ENCODE results near the gene GPC5. TPM values are rescaled to one million over a fixed set of nuclear protein-coding genes. Genes with fewer than 3 reads are reported as not detected.

Gene GPC5
- total RNA-seq, 8 experiments from 2014 or later, result 0.10 to 4.1 (median 2.3) TPM; not detected in 2

DNA sequence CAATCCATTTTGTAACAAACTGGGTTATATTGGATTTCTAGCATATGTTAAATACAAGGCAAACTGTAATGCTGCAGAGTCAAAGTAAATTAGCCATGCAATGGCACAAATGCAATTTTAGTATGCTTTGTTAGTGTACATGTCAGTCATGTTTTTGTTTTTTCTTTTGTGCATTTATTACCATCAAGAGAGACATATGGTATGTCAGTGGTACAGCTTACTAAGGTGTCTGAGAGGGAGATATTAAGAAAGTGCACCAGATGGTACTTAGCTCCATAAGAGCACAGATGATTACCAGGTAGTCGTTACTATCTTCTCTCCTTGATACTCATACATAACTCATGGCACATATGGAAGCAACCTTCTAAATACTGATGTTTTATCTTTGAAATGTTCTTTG, 550.3 kb downstream of the GPC5 start:
- no peak for ATAC-seq (replicated peaks in 6 of 8)
- no peaks in the 10 kb centered on the region for H3K4me1 ChIP-seq (replicated peaks in 1 of 2)
- in situ Hi-C loops (cut with MboI; ENCODE audit: low pct_unique_long_range_greater_than_20kb in 2 of 9, low sequenced_read_pairs in 9 of 9, unreplicated experiment in 9 of 9), result no loop called here
- H3K4me3 ChIP-seq, result no peak overlapping the region
- WGBS, 10 experiments, result 0 to 100% (median 67%) methylated on average over 1 of the region's 1 CpG; no CpG with 5 or more reads in 3 of the 10 experiments
- no peak overlapping the region for H3K27ac ChIP-seq

DNA sequence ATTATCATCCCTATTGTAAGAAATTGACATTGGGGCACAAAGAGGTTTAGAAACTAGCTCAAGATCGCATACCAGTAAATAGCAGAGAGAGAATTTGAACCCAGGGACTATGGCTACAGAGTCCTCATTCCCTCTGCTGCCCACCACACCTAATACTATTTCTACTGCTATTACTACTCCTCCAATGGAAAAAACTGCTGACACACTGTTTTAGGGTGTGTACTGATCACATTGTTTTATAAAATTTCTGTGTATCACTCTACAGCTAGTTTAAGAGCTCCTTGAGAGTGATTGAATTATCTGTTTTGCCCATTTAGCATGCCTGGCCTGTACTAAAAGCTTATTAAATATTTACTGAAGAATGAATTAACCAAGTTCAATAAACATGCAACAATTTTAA, 552.4 kb downstream of the GPC5 start:
- 40 to 100% (median 89%) methylated on average over 1 of the region's 1 CpG; no CpG with 5 or more reads in 5 of the 10 experiments for WGBS, 10 experiments
- Histone ChIP-seq H3K27ac (no peak overlapping the region), H3K4me3 (no peak overlapping the region), H3K4me1 (replicated peaks in 1 of 2) (no peaks in the 10 kb centered on the region)
- ATAC-seq (replicated peaks in 6 of 8), result no peak
- in situ Hi-C loops (cut with MboI; ENCODE audit: low pct_unique_long_range_greater_than_20kb in 2 of 9, low sequenced_read_pairs in 9 of 9, unreplicated experiment in 9 of 9), result no loop called here

DNA sequence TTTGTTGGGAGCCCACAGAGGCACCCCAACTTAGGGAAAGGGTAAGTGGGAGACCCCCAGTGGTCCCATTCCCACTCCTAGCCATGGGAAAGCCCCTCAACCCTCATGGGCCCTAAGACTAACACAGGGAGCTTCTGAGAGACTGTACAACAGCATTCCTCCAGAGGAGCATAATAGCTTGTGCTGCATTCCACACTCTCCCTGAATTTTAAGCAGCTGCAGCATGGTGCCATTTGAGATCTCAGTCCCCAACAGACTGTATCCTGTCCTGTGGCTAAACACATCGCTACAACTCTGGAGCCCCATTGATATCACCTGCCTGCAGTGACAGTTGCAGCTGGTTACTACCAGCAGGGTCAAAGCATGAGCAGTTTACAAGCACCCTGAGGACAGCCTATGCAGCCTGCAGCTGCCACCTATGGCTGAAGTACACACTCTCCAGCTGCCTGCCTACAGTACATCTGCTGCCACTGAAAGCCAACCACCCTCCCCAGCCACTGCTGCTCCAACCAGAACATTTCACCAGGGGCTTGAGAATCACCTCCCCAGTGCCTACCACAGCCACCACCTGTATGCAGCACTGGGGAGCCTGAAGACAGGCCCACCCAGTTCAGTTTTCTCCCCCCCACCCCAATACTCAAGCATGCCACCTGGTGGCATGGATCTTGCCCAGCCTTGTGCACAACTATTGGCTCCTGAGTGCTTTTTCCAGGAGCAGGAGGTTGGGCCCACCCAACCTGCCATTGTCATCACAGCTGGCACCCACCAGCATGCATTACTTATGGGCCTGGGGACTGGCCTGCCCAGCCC, 557.3 kb downstream of the GPC5 start:
- Histone ChIP-seq H3K4me1 (replicated peaks in 1 of 2) (no peaks in the 10 kb centered on the region), H3K4me3 (no peak overlapping the region), H3K27ac (no peak overlapping the region)
- 43 to 100% (median 82%) methylated on average over 1 of the region's 1 CpG; no CpG with 5 or more reads in 6 of the 10 experiments for WGBS, 10 experiments
- ATAC-seq (replicated peaks in 6 of 8), result peak in 1 of 8 experiments; percentile 43
- in situ Hi-C loops (cut with MboI; ENCODE audit: low pct_unique_long_range_greater_than_20kb in 2 of 9, low sequenced_read_pairs in 9 of 9, unreplicated experiment in 9 of 9), result no loop called here

DNA sequence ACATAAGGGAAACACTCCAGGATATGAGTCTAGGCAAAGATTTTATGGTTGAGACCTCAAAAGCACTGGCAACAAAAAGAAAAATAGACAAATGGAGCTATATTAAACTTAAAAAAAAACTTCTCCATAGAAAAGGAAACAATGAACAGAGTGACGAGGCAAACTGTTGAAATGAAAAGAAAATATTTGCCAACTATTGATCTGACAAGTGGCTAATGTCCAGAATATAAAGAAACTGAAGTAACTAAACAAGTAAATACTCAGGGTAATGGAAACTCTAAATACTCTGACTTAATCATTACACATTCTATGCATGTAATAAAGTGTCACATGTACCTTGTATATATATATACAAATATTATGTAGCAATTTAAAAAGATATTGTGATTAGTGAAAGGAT, 562.5 kb downstream of the GPC5 start:
- in situ Hi-C loops (cut with MboI; ENCODE audit: low pct_unique_long_range_greater_than_20kb in 2 of 9, low sequenced_read_pairs in 9 of 9, unreplicated experiment in 9 of 9), result no loop called here
- H3K4me1 ChIP-seq (replicated peaks in 1 of 2), result no peaks in the 10 kb centered on the region
- H3K27ac ChIP-seq, result no peak overlapping the region
- H3K4me3 ChIP-seq, result no peak overlapping the region
- no peak for ATAC-seq (replicated peaks in 6 of 8)
- 0 to 82% (median 27%) methylated on average over 1 of the region's 1 CpG; no CpG with 5 or more reads in 1 of the 10 experiments for WGBS, 10 experiments

DNA sequence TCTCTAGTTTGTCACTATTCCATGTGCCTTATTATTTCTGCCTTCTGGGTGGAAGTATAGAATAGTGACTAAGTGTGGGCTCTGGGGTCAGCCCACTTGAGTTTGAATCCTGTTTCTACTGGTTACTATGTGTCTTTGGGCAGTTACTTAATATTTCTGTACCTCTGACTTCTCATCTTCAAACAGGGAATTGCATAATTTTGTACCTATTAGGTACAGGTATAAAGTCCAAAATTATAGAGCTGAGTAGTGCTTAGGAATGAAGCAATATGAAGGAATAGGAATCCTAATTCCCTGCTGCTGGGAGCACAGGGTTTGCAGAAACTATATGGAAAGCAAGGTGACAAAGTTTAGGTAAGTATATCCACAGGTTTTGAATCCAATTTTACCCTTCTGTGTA, 564.5 kb downstream of the GPC5 start:
- Histone ChIP-seq H3K4me3 (no peak overlapping the region), H3K4me1 (replicated peaks in 1 of 2) (no peaks in the 10 kb centered on the region), H3K27ac (no peak overlapping the region)
- in situ Hi-C loops (cut with MboI; ENCODE audit: low pct_unique_long_range_greater_than_20kb in 2 of 9, low sequenced_read_pairs in 9 of 9, unreplicated experiment in 9 of 9), result no loop called here
- ATAC-seq (replicated peaks in 6 of 8), result no peak

DNA sequence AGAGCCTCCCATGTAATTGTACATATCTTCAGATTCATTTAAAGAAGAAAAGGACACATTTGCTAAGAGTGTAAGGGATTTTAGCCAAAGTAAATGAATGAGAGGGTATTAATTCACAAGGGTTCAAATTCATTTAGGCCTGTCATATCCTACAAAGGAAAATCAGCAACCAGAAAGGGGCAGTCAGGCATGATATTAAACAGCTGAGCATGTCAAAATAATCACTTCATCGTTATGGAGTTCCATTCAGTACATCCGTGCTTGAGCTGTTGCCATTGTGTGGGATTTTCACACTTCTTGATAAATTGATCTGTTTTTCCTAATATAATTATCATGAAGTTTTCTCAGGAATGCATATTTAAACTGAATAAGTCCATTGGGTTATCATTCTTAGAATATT, 567.1 kb downstream of the GPC5 start:
- in situ Hi-C loops (cut with MboI; ENCODE audit: low pct_unique_long_range_greater_than_20kb in 2 of 9, low sequenced_read_pairs in 9 of 9, unreplicated experiment in 9 of 9), result no loop called here
- WGBS, 10 experiments, result 10 to 100% (median 76%) methylated on average over 1 to 2 of the region's 2 CpGs; no CpG with 5 or more reads in 2 of the 10 experiments
- H3K27ac ChIP-seq, result no peak overlapping the region
- H3K4me1 ChIP-seq (replicated peaks in 1 of 2), result no peaks in the 10 kb centered on the region
- no peak for ATAC-seq (replicated peaks in 6 of 8)
- H3K4me3 ChIP-seq, result no peak overlapping the region

DNA sequence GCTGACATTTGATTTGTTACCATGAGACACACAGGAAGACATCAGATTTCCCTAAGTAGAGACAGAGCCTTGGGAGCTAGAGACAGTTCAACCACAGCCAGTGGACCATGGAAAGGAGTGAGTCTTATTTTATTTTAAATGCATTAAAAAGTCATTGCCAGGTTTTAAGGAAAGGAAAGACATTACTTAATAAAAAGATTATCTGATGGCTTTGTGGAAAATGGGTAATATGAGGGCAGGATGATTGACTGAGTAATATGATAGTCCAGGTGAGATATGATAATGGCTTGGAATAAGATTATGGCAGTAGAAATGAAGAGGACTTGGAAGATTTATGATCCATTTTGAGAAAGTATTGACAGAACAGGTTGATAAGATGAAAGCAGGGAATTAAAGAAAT, 580.1 kb downstream of the GPC5 start:
- Histone ChIP-seq H3K4me3 (no peak overlapping the region), H3K27ac (no peak overlapping the region), H3K4me1 (replicated peaks in 1 of 2) (no peaks in the 10 kb centered on the region)
- ATAC-seq (replicated peaks in 6 of 8), result no peak
- in situ Hi-C loops (cut with MboI; ENCODE audit: low pct_unique_long_range_greater_than_20kb in 2 of 9, low sequenced_read_pairs in 9 of 9, unreplicated experiment in 9 of 9), result no loop called here

DNA sequence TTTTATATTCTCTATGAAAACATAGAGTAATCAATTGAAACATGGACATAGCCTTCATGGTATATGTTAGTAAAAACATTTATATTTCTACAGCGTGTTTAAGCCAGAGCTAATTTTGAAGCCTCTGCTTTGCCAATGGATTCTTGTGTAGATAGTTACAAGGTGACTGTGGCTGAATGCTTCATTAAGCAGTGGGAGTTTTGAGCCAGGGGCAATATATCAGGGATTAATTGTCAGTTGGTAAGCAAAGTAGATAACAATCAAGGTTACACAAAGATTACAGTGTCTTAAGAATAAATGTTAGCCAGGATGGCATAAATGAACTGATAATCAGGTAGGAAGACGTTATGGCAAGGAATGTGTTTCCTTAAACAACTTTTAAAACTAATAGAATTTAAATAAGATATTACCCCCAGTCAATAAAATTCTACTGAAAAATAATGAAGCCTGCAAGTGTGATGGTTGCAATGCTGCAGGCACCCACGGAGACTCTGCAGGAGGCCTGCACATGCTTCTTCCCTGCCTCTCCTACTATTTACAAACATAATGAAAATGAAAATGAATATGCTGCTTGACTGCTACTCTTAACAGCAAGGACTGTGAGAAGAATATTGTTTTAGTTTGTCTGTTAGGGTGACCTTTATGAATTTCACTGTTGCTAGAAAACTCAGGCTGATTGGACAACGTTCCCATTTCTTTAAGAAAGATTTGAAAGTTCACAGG, 588.5 kb downstream of the GPC5 start:
- Histone ChIP-seq H3K27ac (no peak overlapping the region), H3K4me1 (replicated peaks in 1 of 2) (no peaks in the 10 kb centered on the region), H3K4me3 (no peak overlapping the region)
- ATAC-seq (replicated peaks in 6 of 8), result peak in 1 of 8 experiments; percentile 30
- 0 to 100% (median 55%) methylated on average over 1 to 4 of the region's 4 CpGs for WGBS, 10 experiments
- in situ Hi-C loops (cut with MboI; ENCODE audit: low pct_unique_long_range_greater_than_20kb in 2 of 9, low sequenced_read_pairs in 9 of 9, unreplicated experiment in 9 of 9), result no loop called here

DNA sequence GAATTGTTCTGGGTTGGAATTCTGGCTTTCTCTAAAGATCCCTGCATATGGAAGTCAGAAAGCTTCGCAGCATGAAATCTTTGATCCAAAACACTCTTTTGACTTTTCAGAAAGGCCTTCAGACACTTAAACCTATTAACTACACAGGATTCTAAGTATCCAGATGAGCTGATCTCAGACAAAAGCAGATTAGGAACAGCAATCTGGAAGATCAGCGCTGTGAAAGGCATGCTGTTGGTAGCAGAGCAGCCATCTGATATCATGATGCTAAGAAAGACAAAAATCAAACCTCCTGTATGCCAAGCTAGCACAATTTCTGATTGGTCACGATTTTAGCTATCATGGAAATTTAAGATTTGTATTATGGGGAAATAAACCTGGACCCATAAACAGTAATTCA, 589.9 kb downstream of the GPC5 start:
- Histone ChIP-seq H3K4me1 (replicated peaks in 1 of 2) (no peaks in the 10 kb centered on the region), H3K4me3 (no peak overlapping the region), H3K27ac (no peak overlapping the region)
- in situ Hi-C loops (cut with MboI; ENCODE audit: low pct_unique_long_range_greater_than_20kb in 2 of 9, low sequenced_read_pairs in 9 of 9, unreplicated experiment in 9 of 9), result no loop called here
- WGBS, 10 experiments, result 0 to 100% (median 22%) methylated on average over 1 to 3 of the region's 3 CpGs; no CpG with 5 or more reads in 1 of the 10 experiments
- ATAC-seq (replicated peaks in 6 of 8), result no peak

DNA sequence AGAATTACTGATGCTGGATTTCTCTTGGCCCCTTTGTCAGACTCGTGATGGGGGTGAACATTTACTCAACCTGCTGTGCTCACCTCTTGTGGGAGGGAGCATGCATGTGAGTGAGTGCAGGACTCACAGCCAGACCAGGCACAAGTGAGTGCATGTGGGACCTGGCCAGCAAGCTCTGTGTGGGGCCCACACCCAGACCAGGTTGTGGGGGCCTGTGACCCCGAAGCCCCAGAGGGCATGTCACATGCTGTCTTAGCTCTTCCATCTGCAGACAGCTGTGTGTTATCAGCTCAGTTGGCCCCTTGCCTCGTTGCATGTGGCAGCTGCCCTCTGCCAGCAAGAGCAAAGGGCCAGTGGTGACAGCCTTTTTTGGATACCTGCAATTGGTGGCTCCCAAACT, 614.4 kb downstream of the GPC5 start:
- in situ Hi-C loops (cut with MboI; ENCODE audit: low pct_unique_long_range_greater_than_20kb in 2 of 9, low sequenced_read_pairs in 9 of 9, unreplicated experiment in 9 of 9), result no loop called here
- ATAC-seq (replicated peaks in 6 of 8), result no peak
- 0 to 81% (median 46%) methylated on average over 1 to 3 of the region's 3 CpGs; no CpG with 5 or more reads in 6 of the 10 experiments for WGBS, 10 experiments
- Histone ChIP-seq H3K4me1 (replicated peaks in 1 of 2) (no peaks in the 10 kb centered on the region), H3K27ac (no peak overlapping the region), H3K4me3 (no peak overlapping the region)

DNA sequence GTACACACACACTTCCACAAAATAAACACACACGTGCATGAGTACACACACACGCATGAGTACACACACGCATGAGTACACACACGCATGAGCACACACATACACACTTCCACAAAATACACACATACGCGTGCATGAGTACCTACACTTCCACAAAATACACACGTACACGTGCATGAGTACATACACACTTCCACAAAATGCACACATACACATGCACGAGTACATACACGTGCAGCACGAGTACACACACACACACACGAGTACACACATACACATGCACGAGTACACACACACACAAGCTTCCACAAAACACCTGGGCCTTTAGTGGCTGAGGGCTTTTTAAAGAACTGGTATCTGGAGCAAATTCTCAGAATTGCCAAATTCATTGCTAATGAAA, 619.3 kb downstream of the GPC5 start:
- in situ Hi-C loops (cut with MboI; ENCODE audit: low pct_unique_long_range_greater_than_20kb in 2 of 9, low sequenced_read_pairs in 9 of 9, unreplicated experiment in 9 of 9), result no loop called here
- ATAC-seq (replicated peaks in 6 of 8), result no peak
- 50 to 96% (median 86%) methylated on average over 1 to 13 of the region's 13 CpGs; no CpG with 5 or more reads in 2 of the 10 experiments for WGBS, 10 experiments
- Histone ChIP-seq H3K4me1 (replicated peaks in 1 of 2) (no peaks in the 10 kb centered on the region), H3K27ac (no peak overlapping the region), H3K4me3 (no peak overlapping the region)

DNA sequence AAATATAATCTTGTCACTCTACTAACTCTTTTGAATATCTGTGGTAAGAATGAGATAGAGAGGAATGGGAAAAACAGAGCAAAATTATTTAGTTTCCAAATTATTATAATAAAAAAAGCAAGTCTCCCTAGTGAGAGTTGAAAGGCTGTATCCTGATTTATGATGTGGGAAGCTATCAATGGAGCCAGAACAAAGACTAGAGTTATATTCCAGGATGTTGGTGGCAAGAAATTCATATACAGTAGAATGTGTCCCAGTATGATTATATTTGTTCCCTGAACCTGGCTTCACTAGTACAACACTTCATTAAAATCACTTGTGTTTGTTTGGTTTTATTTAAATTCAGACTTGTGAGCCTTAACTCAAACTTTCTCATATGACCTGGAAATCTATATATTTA, 630.3 kb downstream of the GPC5 start:
- in situ Hi-C loops (cut with MboI; ENCODE audit: low pct_unique_long_range_greater_than_20kb in 2 of 9, low sequenced_read_pairs in 9 of 9, unreplicated experiment in 9 of 9), result no loop called here
- H3K4me3 ChIP-seq, result no peak overlapping the region
- H3K4me1 ChIP-seq (replicated peaks in 1 of 2), result peaks cover 0 to 4% of the 10 kb centered on the region in 2 donors
- H3K27ac ChIP-seq, result no peak overlapping the region
- no peak for ATAC-seq (replicated peaks in 6 of 8)

DNA sequence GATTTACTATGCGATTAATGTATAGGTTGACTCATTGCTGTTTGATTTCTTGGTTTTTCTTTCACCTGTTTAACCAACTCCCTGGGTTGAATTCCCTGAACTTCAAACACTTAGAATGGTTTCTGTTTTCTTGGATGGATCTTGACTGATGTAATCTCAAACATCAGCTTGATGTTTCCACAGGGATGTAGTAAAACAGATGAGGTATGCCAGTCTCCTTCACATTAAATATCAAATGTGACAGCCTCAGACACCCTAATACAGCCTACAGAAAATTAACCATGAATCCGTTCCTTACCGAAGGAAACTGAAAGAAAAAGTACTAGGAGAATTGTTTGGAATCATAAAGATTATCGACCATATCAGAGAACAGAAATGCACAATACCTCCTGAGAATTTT, 631.2 kb downstream of the GPC5 start:
- 0 to 100% (median 94%) methylated on average over 1 to 4 of the region's 4 CpGs for WGBS, 10 experiments
- ATAC-seq (replicated peaks in 6 of 8), result no peak
- no peak overlapping the region for H3K27ac ChIP-seq
- H3K4me1 ChIP-seq (replicated peaks in 1 of 2), result peaks cover 0 to 4% of the 10 kb centered on the region in 2 donors
- in situ Hi-C loops (cut with MboI; ENCODE audit: low pct_unique_long_range_greater_than_20kb in 2 of 9, low sequenced_read_pairs in 9 of 9, unreplicated experiment in 9 of 9), result no loop called here
- no peak overlapping the region for H3K4me3 ChIP-seq

DNA sequence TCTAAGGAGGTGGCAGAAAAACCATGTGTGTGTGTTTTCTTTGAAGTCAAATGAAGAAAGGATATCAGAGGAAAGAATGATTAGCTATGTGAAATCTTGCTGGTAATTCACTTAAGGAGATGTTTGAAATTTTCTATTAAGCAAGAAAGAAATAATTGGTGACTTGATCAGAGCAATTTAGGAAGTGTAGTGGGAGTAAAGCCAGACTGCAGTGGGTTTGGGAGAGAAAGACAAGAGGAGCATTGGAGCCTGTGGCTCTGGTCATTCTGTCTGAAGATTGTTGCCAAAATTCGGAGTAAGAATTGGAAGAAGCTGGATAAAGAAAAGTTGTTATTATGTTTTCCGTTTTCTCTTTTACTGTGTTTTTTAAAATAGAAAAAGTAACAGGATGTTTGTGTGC, 640.5 kb downstream of the GPC5 start:
- in situ Hi-C loops (cut with MboI; ENCODE audit: low pct_unique_long_range_greater_than_20kb in 2 of 9, low sequenced_read_pairs in 9 of 9, unreplicated experiment in 9 of 9), result no loop called here
- Histone ChIP-seq H3K4me3 (no peak overlapping the region), H3K4me1 (replicated peaks in 1 of 2) (peaks cover 0 to 3% of the 10 kb centered on the region in 2 donors), H3K27ac (no peak overlapping the region)
- WGBS, 10 experiments, result 25 to 96% (median 80%) methylated on average over 2 of the region's 2 CpGs; no CpG with 5 or more reads in 1 of the 10 experiments
- ATAC-seq (replicated peaks in 6 of 8), result no peak

Measured in motor neuron (in vitro differentiated cells).